Measurements from ENCODE around the gene SNX9.

Gene SNX9

DNA sequence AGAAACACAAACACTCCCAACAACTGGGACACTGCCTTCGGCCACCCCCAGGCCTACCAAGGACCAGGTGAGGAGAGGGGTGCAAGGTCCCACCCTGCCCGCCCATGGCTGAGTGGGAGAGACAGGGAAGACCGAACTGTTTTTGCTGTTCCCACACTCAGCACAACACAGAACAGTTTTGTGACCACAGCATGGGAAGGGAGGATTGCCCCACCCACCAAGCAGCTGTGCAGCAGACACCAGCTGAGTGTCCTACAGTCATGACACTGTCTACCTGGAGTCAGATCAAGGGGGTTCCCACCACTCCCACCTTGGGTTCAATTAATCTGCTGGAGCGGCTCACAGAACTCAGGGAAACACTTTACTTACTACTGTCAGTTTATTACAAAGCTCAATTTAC, 73.9 kb downstream of the SNX9 start:
- H3K27ac ChIP-seq = no peak overlapping the region
- TF ChIP-seq, protein P1, sequence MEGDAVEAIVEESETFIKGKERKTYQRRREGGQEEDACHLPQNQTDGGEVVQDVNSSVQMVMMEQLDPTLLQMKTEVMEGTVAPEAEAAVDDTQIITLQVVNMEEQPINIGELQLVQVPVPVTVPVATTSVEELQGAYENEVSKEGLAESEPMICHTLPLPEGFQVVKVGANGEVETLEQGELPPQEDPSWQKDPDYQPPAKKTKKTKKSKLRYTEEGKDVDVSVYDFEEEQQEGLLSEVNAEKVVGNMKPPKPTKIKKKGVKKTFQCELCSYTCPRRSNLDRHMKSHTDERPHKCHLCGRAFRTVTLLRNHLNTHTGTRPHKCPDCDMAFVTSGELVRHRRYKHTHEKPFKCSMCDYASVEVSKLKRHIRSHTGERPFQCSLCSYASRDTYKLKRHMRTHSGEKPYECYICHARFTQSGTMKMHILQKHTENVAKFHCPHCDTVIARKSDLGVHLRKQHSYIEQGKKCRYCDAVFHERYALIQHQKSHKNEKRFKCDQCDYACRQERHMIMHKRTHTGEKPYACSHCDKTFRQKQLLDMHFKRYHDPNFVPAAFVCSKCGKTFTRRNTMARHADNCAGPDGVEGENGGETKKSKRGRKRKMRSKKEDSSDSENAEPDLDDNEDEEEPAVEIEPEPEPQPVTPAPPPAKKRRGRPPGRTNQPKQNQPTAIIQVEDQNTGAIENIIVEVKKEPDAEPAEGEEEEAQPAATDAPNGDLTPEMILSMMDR (conservative IDR thresholded peaks at IDR 0.05) = no peak

DNA sequence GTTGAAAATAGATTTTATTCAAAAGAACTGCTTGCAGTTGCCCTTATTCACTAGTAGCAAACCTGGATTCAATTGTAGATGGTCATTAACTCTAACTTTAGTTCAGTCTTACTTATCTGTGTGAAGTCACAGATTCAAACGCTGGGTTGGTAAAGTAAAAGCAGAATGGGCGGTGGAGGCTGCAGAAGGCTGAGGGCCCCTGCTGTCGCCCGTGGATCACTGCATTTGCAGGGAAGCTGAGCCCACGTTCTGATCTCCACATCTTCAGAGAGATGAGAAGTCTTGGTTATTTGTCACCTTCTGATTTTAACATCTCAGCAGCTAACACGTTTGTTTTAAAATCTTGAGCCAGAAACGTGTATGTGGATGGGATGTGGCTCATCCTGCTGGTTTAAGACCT, 75.1 kb downstream of the SNX9 start:
- H3K27ac ChIP-seq = peak overlapping the region; percentile 93
- TF ChIP-seq, protein P1 (conservative IDR thresholded peaks at IDR 0.05) = peak; percentile 42

DNA sequence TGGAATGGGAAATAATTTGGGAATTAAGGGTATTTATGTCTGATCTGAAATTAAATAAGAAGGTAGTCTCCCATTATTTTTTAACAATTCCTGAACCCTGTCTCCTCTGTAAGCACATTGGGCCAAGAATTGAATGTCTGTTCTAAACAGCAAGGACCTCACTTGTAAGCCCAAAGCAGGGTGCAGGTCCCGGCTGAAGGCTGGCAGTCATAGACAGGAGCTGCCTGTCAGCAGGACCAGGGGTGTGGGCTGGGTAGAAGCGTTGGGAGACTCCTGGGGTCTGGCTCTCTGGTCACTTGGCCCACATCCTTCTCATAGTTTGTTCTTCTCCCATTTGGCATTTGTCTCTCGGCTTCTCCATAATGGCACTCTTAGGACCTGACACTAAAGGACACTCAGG, 75.6 kb downstream of the SNX9 start:
- TF ChIP-seq, protein P1 (conservative IDR thresholded peaks at IDR 0.05) = no peak
- peak overlapping the region; percentile 93 for H3K27ac ChIP-seq

DNA sequence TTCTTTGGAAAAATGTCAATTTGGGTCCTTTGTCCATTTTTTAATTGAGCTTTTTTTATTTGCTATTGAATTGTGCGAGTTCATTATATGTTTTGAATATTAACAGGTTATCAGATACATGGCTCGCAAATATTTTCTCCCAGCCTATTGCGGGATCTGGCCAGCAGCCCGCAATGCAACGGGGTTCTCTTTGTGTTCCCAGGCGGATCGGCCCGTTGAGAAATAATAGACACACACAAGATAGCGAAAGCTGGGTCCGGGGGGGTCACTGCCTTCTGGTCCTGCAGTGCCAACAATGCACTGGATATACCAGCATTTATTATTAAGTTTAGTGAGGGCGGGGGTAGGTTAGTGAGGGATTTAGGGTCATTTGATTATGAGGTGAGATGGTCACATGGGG, 77.2 kb downstream of the SNX9 start:
- H3K27ac ChIP-seq = peak overlapping the region; percentile 93

DNA sequence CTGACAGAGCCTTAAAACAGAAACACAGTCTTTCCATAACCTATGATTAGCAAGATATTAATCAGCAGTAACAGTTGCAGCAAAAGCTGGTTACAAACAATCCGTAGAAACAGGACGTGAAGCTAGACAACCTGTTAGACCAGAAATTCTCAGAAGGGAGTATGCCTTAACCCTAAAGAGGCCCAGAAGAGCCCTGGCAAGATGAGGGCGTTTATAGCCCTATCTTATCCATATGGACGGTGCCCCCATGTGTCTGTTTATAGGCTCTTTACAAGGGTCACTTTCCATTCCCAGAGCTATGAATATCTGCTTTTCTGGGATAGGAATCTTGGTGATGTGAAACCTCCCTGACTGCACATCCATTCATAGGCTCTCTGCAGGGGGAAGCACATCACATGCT, 77.7 kb downstream of the SNX9 start:
- peak overlapping the region; percentile 93 for H3K27ac ChIP-seq

DNA sequence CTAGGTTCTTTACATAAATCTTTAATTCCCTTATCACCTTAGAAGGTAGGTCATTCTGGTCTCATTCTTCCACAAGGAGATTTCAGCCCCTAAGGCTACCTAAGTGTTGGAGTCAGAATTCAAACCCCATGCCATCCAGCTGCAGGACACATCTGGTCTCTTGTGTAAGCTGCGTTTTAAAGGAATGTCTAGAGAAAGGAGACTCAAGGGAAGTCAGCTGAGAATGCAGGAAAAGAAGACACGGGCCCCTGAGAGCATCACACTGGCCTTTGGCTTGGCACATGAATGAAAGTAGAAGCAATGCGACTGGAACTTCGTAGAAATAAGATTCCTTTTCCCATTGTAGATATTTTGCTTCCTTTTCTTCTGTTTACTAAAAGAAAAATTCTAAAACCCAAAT, 82.0 kb downstream of the SNX9 start:
- TF ChIP-seq, protein P1 (conservative IDR thresholded peaks at IDR 0.05) = no peak
- H3K27ac ChIP-seq = peak overlapping the region; percentile 38; the same call in 1 of the 2 replicates

DNA sequence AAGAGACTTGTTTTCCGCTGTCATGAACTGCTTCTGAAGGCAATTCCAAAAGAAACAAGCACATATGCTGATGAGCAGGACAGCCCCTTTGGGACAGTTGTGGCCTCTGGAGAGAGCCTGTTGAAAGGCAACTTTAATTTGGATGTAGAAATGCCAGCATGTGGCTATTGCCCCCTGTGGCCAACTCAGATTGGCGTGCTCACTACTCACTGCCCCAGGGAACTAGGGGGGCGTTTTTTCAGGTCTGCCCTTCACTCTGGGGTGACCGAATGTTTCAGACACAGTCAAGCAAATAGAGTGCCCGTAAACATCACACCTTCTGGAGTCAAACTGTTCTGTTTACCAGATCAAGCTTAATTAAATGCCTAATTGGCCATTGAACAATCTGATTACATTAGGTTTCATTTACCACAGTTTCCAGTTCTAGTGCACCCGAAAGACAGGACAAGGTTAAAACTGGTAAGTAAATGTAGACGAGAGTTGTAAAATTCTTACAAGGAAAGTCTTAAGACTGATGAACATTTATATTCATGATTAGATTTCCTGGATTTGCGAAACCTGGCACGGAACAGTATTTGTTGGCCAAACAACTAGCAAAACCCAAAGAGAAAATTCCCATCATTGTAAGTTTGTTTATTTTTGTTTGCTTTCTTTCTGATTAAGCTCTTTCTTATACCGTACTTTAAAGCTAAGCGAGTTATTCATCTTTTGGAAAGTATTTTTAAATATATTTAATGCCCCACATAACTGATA, 82.7 kb downstream of the SNX9 start:
- TF ChIP-seq, protein P1 (conservative IDR thresholded peaks at IDR 0.05) = no peak
- H3K27ac ChIP-seq = peak overlapping the region; percentile 38

DNA sequence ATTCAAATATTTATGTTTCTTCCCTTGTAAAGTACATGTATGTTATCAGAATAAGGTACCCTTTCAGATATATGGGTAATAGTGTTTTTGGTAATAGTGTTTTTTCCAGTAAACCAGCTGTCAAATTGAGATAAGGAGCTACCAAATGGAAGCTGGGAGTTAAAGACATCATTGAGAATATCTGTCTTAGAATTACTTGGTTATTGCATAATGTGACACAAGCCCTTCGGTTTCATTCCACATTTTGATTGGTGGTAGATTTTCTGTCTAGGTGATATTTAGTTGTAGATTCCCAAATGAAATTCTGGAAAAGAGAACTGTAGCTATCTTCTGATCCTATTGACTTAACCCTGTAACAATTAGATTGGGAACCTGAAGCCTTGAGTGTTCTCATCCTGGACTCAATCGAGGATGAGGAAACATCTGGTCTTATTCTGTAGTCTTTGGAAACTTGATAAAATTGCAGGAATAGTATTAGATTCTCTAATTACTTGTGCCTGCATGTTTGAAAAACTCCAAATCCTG, 83.6 kb downstream of the SNX9 start:
- peak overlapping the region; percentile 38 for H3K27ac ChIP-seq
- TF ChIP-seq, protein P1 (conservative IDR thresholded peaks at IDR 0.05) = no peak

Data from VCaP (cell line).